ENCODE measurements around the gene ENOX1. TPM values are rescaled to one million over a fixed set of nuclear protein-coding genes. Genes with fewer than 3 reads are reported as not detected.

The ENOX1 gene
- total and polyA plus RNA-seq, 9 of the 15 experiments (the other 6 are each of a cell fraction or from before 2014, with no cell fraction given): not detected

- no peak for TF ChIP-seq FOXK1 (CRISPR knock-in tag; IDR thresholded peaks at IDR 0.05; ENCODE audit: borderline replicate concordance)
- TF ChIP-seq RBM22 (IDR thresholded peaks at IDR 0.05; ENCODE audit: low read depth, low read length, poor library complexity, severe bottlenecking): no peak
Measured at GRCh38 chr13:43742911-43743310, 43.9 kb downstream of the ENOX1 start (continued).

GRCh38 chr13:43737392-43737923, 49.3 kb downstream of the ENOX1 start:
- Histone ChIP-seq H3K9ac (ENCODE audit: insufficient read depth in 1 of 2, low read depth in 2 of 2, low read length in 2 of 2) (no peak overlapping the region), H3K27ac (ENCODE audit: extremely low read depth, low read depth, low read length) (no peak overlapping the region), H3K36me3 (ENCODE audit: control insufficient read depth, insufficient read depth, low read length) (no peaks in the 10 kb centered on the region), H4K20me1 (replicated peaks; ENCODE audit: control insufficient read depth, insufficient read depth, low read length) (no peaks in the 10 kb centered on the region), H3K9me3 (replicated peaks; ENCODE audit: control insufficient read depth, insufficient read depth, low read depth, low read length) (no peaks in the 10 kb centered on the region), H3K4me3 (no peak overlapping the region), H3K79me2 (ENCODE audit: control insufficient read depth, insufficient read depth, low read length) (no peaks in the 10 kb centered on the region), H3K4me1 (replicated peaks in 1 of 2; ENCODE audit: control insufficient read depth in 2 of 2, insufficient read depth in 2 of 2, low read length in 2 of 2) (no peaks in the 10 kb centered on the region), H3K27me3 (ENCODE audit: control insufficient read depth in 2 of 2, insufficient read depth in 2 of 2, low read length in 2 of 2) (no peaks in the 10 kb centered on the region), H3K9me1 (ENCODE audit: control insufficient read depth, insufficient read depth, low read length) (no peaks in the 10 kb centered on the region), H2AFZ (ENCODE audit: low read depth, low read length) (no peak overlapping the region), H3K4me2 (ENCODE audit: insufficient read depth, low read length) (no peak overlapping the region)
- BruUV-seq (replicated peaks): no TSS peak
- TF ChIP-seq HDAC6 (IDR thresholded peaks at IDR 0.05; ENCODE audit: low read depth, low read length): no peak
- no peak for TF ChIP-seq NCOA6 (IDR thresholded peaks at IDR 0.05)
- no peak for TF ChIP-seq ERF (CRISPR knock-in tag; IDR thresholded peaks at IDR 0.05)
- TF ChIP-seq CBFA2T2 (conservative IDR thresholded peaks at IDR 0.05): no peak
- no peak for TF ChIP-seq MTA1 (IDR thresholded peaks at IDR 0.05; ENCODE audit: borderline replicate concordance)
- no peak for TF ChIP-seq PHF20 (IDR thresholded peaks at IDR 0.05; ENCODE audit: partially characterized antibody)
- no peak for TF ChIP-seq ZEB2 (IDR thresholded peaks at IDR 0.05)
- TF ChIP-seq DEAF1 (CRISPR knock-in tag; IDR thresholded peaks at IDR 0.05): no peak
- TF ChIP-seq TCF3 (CRISPR knock-in tag; IDR thresholded peaks at IDR 0.05): no peak
- TF ChIP-seq NR0B1 (IDR thresholded peaks at IDR 0.05; ENCODE audit: partially characterized antibody): no peak
- no peak for TF ChIP-seq NFXL1 (CRISPR knock-in tag; IDR thresholded peaks at IDR 0.05)
- TF ChIP-seq PCBP2 (IDR thresholded peaks at IDR 0.05; ENCODE audit: low read depth, low read length, poor library complexity, severe bottlenecking): no peak
- no peak for TF ChIP-seq KDM2B (CRISPR knock-in tag; IDR thresholded peaks at IDR 0.05)
- TF ChIP-seq FOS (IDR thresholded peaks at IDR 0.05; ENCODE audit: extremely low read depth, insufficient read length): no peak
- no peak for TF ChIP-seq FOXM1 (IDR thresholded peaks at IDR 0.05; ENCODE audit: low read depth)
- no peak for TF ChIP-seq FOXM1 (CRISPR knock-in tag; IDR thresholded peaks at IDR 0.05; ENCODE audit: low read depth)
- TF ChIP-seq PTRF (tag; IDR thresholded peaks at IDR 0.05): no peak
- in situ Hi-C loops (cut with MboI) (no loop called here), intact Hi-C loops (cut with micrococcal nuclease) (no loop called here)
- ATAC-seq (no peak), DNase-seq (ENCODE audit: extremely low read depth in 1 of 4, low spot score in 3 of 4) (no peak), FAIRE-seq (no peak)
- ChIA-PET POLR2A (no interaction called here), CTCF (ENCODE audit: low intra/inter-chr PET ratio) (no interaction called here)
- 0% methylated on average over 3 of the region's 3 CpGs for WGBS (ENCODE audit: insufficient coverage, low coverage, missing lambda C conversion rate)
